HFFc6 (cell line): Measurements from ENCODE around the gene TIMM17B. TPM values are rescaled to one million over a fixed set of nuclear protein-coding genes. Genes with fewer than 3 reads are reported as not detected.

Experiments
- DNase-seq: peaks from one replicate; pipeline ENCODE4 v3.0.0-alpha.2; 2018
- H3K27ac Mint-ChIP-seq: 2 replicates; pipeline ENCODE4 v1.8.0; 2020; ENCODE audit warnings: mild to moderate bottlenecking, mixed read lengths
- H3K27me3 Mint-ChIP-seq: 2 replicates; pipeline ENCODE4 v1.8.0; 2021; ENCODE audit warnings: mild to moderate bottlenecking, moderate library complexity, mixed read lengths; ENCODE audit not compliant: insufficient read depth
- H3K36me3 Mint-ChIP-seq: 2 replicates; pipeline ENCODE4 v1.8.0; 2021; ENCODE audit warnings: low read depth, mixed read lengths
- H3K4me1 Mint-ChIP-seq: 2 replicates; pipeline ENCODE4 v1.8.0; 2020; ENCODE audit warnings: low read depth, mixed read lengths
- H3K4me3 Mint-ChIP-seq: 2 replicates; pipeline ENCODE4 v1.8.0; 2020; ENCODE audit warnings: mild to moderate bottlenecking, moderate library complexity, mixed read lengths
- H3K9me3 Mint-ChIP-seq: 2 replicates; pipeline ENCODE4 v1.8.0; 2020; ENCODE audit warnings: mild to moderate bottlenecking, mixed read lengths
- total RNA-seq, 6 experiments: library from RNA; stranded (reverse); fragmentation: NEBNext Ultra II Directional; extraction: Animal tissue kit (Norgen Biotek cat#: 25700); gene quantifications; 2 replicates in 1 of 6; 3 replicates in 5 of 6; pipeline ENCODE4 v1.2.3, GENCODE V29; 2021
- TF ChIP-seq, protein P1 (sequence below): fragments of 200-600 bp; sonication (generic); IDR thresholded peaks from 2 replicates; pipeline ENCODE4 v1.5.0; 2021; ENCODE audit warnings: antibody characterized with exemption, mild to moderate bottlenecking

TIMM17B gene
- total RNA-seq, 6 experiments from 2014 or later = 53.0 to 65.2 (median 61.6) TPM

DNA sequence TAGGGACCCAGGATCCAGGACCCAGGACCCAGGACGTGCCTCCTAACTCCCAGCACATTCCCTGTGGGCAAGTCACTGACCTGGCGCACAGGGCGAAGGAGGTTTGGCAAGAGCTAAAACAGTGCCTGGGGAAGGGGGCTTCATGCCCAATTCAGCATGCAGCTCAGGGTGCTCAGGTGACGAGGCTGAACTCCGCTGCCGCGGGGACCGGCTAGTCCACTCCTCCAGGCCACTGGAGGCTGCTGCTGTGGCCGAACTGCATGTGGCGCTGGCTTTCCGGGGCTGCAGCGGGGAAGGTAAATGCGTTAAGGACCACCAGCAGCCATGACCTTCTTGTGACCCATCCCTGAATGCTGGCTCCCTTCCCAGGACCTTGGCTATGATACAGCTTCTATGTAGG is 26.2 kb upstream of the TIMM17B start:
- H3K36me3 Mint-ChIP-seq = no peaks in the 10 kb centered on the region
- no peak overlapping the region for H3K27ac Mint-ChIP-seq
- H3K9me3 Mint-ChIP-seq = no peaks in the 10 kb centered on the region

DNA sequence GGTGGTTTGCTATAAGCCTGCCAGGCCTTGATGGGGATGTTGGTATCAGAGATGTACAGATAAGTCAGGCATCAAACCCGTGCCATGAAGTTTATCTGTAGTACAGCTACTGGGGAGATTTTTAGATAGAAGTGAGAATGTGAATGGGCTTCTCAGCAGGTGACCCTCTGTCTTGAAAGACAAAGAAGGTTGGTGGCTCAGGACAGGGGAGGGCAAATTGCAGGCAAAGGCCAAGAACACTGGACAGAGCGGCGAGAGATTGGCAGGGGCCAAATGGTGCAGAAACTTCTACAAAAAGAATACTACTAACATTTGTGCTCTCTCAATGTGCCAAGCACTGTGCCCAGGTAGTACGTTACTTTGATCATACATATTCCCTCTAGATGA is 23.1 kb upstream of the TIMM17B start:
- TF ChIP-seq, protein P1, sequence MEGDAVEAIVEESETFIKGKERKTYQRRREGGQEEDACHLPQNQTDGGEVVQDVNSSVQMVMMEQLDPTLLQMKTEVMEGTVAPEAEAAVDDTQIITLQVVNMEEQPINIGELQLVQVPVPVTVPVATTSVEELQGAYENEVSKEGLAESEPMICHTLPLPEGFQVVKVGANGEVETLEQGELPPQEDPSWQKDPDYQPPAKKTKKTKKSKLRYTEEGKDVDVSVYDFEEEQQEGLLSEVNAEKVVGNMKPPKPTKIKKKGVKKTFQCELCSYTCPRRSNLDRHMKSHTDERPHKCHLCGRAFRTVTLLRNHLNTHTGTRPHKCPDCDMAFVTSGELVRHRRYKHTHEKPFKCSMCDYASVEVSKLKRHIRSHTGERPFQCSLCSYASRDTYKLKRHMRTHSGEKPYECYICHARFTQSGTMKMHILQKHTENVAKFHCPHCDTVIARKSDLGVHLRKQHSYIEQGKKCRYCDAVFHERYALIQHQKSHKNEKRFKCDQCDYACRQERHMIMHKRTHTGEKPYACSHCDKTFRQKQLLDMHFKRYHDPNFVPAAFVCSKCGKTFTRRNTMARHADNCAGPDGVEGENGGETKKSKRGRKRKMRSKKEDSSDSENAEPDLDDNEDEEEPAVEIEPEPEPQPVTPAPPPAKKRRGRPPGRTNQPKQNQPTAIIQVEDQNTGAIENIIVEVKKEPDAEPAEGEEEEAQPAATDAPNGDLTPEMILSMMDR = no peak
- peak overlapping the region; percentile 75; the same call in 1 of the 2 replicates for H3K27ac Mint-ChIP-seq
- H3K36me3 Mint-ChIP-seq = no peaks in the 10 kb centered on the region
- no peaks in the 10 kb centered on the region; the same call in 1 of the 2 replicates for H3K27me3 Mint-ChIP-seq
- peaks cover 29% of the 10 kb centered on the region for H3K4me1 Mint-ChIP-seq
- H3K4me3 Mint-ChIP-seq = no peak overlapping the region; the same call in 1 of the 2 replicates
- H3K9me3 Mint-ChIP-seq = no peaks in the 10 kb centered on the region
- no peak for DNase-seq

More for the DNA sequence above, 26.2 kb upstream of the TIMM17B start:
- H3K4me3 Mint-ChIP-seq = no peak overlapping the region
- no peaks in the 10 kb centered on the region for H3K27me3 Mint-ChIP-seq
- no peak for DNase-seq
- peaks cover 16% of the 10 kb centered on the region for H3K4me1 Mint-ChIP-seq
- TF ChIP-seq, protein P1 = no peak

DNA sequence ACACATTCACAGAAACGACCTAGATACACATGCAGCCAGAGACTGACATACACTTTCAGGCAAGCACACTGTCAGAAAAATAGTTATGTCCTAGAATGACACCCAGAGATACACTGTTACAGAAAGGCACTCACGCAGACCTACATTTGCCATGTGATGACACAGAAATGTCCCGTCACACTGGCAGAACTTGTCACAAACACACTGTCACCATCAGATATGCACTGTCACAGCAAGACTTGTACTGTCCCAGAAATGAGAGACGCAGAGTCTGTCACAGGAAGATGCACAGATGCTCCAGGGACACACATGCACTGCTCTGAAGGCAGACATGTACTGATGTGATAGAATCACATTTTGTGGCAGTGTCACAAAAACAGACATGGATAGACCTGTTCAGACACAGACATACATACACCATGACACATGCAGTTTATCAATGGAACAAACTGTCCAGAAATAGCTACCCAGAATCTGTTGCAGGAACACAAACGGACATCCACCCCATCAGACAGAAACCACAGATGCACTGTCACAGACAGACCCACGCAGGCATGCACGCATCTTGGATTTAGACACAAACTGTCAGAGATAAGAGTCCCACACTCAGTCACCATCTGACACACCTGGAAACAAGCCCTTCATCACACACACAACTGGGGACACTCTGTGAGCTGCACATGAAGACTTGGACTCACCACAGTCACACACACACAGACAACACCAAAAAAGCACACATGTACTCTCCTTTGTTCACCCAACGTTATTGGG is 22.6 kb upstream of the TIMM17B start:
- Mint-ChIP-seq H3K27me3 (no peaks in the 10 kb centered on the region; the same call in 1 of the 2 replicates), H3K27ac (peak overlapping the region; percentile 75), H3K4me3 (peak overlapping the region; percentile 86; the same call in 1 of the 2 replicates), H3K4me1 (peaks cover 29% of the 10 kb centered on the region), H3K36me3 (no peaks in the 10 kb centered on the region), H3K9me3 (no peaks in the 10 kb centered on the region)
- no peak for DNase-seq
- TF ChIP-seq, protein P1 = no peak

DNA sequence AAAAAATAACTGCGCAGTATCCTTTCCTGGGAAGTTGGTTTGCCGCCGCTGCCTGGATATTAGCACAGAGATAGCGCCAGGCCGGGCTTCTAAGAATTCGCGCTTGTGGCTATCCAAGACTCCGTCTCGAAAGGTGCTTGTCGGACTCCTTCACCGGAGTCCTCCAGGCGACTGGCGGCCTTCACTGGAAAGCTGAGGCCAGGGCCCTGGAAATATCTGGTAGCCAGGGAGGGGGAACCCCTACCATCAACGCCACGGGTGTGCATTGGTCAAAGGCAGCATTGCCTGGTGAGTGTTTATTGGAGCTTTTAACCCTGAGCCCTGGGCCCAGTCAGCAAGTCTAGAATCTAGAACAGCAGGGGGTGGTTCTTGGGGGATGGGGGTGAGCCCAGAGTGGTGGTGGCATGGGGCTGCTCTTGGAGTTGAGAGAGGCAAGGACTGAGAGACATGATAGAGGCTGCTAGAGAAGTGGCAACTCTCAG is 21.8 kb upstream of the TIMM17B start:
- peak overlapping the region; percentile 75 for H3K27ac Mint-ChIP-seq
- TF ChIP-seq, protein P1 = no peak
- H3K4me1 Mint-ChIP-seq = peaks cover 29% of the 10 kb centered on the region
- no peaks in the 10 kb centered on the region for H3K36me3 Mint-ChIP-seq
- no peaks in the 10 kb centered on the region for H3K9me3 Mint-ChIP-seq
- H3K4me3 Mint-ChIP-seq = peak overlapping the region; percentile 86
- H3K27me3 Mint-ChIP-seq = no peaks in the 10 kb centered on the region; the same call in 1 of the 2 replicates
- DNase-seq = no peak

DNA sequence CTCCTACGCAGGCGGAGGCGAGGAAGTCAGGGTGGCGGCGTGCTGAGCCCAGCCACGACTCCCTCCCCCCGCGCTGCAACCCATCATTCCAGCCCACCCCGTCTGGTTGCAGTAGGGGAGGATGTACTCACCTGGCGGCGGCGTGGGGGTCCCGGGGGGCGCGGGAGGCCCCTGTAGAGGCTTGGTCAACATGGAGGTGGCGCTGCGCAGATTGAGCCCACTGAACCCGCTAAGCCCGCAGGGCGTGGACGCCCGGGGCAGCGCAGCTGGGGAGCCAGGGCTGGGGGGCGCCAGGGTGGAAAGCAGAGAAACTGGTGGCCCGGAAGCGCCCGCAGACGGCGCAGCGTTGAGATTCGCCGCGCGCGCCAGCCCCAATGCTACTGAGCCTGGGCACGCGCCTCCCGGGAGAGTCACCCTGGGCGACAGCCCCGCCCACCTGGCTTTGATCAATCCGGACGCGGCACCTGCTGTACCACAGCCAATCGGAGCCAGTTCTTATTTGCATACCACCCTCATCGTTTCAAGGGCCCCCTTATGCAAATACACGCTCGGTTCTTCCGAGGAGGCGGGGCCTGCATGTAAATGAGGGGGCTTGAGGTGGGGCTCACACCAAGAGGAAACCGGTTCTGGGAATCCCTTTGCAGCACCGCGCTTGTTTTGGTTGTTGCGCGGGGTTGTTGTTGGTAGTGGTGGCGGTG is 21.2 kb upstream of the TIMM17B start, which contains the start of gene PIM2:
Gene PIM2 (minus strand): TSS at position 382 of the 698 bp plus-strand sequence. CDS start 190 bp downstream, at position 192.
- peak; percentile 66 for DNase-seq
- H3K27ac Mint-ChIP-seq = peak within 1 kb of the TSS; percentile 95
- H3K9me3 Mint-ChIP-seq = no peaks in the 10 kb centered on the region
- TF ChIP-seq, protein P1 = peak; percentile 17
- H3K4me1 Mint-ChIP-seq = peaks cover 29% of the 10 kb centered on the region
- no peaks in the 10 kb centered on the region for H3K36me3 Mint-ChIP-seq
- H3K4me3 Mint-ChIP-seq = peak within 1 kb of the TSS; percentile 86
- H3K27me3 Mint-ChIP-seq = no peaks in the 10 kb centered on the region; the same call in 1 of the 2 replicates
